Gastrocnemius medialis (tissue), 4 donors: ENCODE measurements around the gene SF3B3.

Experiments used
- POLR2A ChIP-seq, 2 donors: fragments of 450-650 bp; IDR thresholded peaks; one replicate each; pipeline ENCODE4 v1.6.1; 2017; ENCODE audit warnings: antibody characterized with exemption in 2 of 2, mild to moderate bottlenecking in 2 of 2, moderate library complexity in 2 of 2
- TF ChIP-seq, protein P1 (sequence below), 5 experiments: fragments of 450-650 bp in 3 of 5; fragments of 200-600 bp in 2 of 5; sonication (generic) in 2 of 5; IDR thresholded peaks in 4 of 5; conservative IDR thresholded peaks in 1 of 5; 1 replicate in 4 of 5; 2 replicates in 1 of 5; pipeline ENCODE4 v1.5.1; 2016 to 2019; ENCODE audit warnings: antibody characterized with exemption in 5 of 5, mild to moderate bottlenecking in 3 of 5, moderate library complexity in 3 of 5

DNA sequence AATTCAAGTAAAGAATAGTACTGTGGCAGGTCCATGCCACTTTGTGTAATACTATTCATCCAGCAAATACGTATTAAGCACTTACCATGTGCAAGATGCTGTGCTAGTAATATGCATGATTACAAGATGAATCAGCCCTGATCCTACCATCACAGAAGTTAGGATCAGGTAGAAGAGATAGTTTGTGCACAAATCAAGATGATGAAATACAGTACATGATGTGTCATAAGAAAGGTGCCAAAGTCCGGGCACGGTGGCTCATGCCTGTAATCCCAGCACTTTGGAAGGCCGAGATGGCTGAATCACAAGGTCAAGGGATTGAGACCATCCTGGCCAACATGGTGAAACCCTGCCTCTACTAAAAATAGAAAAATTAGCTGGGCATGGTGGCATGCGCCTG is 11.2 kb upstream of the SF3B3 start:
- TF ChIP-seq, protein P1, sequence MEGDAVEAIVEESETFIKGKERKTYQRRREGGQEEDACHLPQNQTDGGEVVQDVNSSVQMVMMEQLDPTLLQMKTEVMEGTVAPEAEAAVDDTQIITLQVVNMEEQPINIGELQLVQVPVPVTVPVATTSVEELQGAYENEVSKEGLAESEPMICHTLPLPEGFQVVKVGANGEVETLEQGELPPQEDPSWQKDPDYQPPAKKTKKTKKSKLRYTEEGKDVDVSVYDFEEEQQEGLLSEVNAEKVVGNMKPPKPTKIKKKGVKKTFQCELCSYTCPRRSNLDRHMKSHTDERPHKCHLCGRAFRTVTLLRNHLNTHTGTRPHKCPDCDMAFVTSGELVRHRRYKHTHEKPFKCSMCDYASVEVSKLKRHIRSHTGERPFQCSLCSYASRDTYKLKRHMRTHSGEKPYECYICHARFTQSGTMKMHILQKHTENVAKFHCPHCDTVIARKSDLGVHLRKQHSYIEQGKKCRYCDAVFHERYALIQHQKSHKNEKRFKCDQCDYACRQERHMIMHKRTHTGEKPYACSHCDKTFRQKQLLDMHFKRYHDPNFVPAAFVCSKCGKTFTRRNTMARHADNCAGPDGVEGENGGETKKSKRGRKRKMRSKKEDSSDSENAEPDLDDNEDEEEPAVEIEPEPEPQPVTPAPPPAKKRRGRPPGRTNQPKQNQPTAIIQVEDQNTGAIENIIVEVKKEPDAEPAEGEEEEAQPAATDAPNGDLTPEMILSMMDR (IDR thresholded peaks at IDR 0.05 in 4 of 5, conservative IDR thresholded peaks at IDR 0.05 in 1 of 5) = no peak
- no peak for TF ChIP-seq POLR2A (IDR thresholded peaks at IDR 0.05)
